Retinal pigment epithelial cell (primary cell): ENCODE results near the gene GLCCI1.

Source experiments
- DNase-seq: peaks from one replicate; pipeline ENCODE4 v3.0.0-alpha.2; 2010; ENCODE audit warnings: low read depth
- H3K4me3 ChIP-seq: 2 replicates; pipeline ENCODE4 v1.5.1; 2011; ENCODE audit warnings: mild to moderate bottlenecking, low read length, control low read depth, moderate library complexity
- TF ChIP-seq, protein P1 (sequence below): conservative IDR thresholded peaks from 2 replicates; pipeline ENCODE4 v1.5.1; 2011; ENCODE audit warnings: low read depth, low read length, control low read depth, inconsistent platforms

The GLCCI1 gene

DNA sequence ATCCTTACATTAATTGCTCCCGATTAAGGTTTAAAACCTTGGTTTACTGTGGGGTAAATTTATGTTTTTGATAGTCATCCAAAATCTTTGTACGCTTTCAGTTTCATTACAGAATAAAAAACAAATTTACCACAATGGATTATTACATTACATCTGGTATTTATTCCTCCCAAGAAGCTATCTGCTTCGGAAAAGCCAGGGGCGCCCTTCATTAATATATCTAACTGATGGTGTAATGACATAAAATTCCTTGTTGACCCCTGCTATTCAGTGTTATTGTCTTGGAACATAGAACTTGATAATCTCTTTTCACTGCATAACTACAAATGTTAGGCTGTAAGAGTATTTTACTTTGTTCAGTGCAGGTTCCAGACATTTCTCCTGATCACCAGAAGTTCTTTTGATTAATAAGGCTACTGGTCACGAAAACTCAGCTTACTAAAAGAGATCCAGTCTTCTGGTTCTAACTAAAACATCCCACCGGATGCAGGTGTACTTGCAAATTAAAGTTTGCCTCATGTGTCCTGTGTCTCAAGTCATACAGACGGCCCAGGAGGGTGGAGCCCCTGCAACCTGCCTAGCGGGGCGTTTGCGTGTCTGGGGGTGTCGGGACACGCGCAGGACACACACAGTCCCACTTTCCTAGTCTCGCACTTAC lies 581 bp upstream of the GLCCI1 start:
- H3K4me3 ChIP-seq: peak overlapping the region; percentile 78
- TF ChIP-seq, protein P1, sequence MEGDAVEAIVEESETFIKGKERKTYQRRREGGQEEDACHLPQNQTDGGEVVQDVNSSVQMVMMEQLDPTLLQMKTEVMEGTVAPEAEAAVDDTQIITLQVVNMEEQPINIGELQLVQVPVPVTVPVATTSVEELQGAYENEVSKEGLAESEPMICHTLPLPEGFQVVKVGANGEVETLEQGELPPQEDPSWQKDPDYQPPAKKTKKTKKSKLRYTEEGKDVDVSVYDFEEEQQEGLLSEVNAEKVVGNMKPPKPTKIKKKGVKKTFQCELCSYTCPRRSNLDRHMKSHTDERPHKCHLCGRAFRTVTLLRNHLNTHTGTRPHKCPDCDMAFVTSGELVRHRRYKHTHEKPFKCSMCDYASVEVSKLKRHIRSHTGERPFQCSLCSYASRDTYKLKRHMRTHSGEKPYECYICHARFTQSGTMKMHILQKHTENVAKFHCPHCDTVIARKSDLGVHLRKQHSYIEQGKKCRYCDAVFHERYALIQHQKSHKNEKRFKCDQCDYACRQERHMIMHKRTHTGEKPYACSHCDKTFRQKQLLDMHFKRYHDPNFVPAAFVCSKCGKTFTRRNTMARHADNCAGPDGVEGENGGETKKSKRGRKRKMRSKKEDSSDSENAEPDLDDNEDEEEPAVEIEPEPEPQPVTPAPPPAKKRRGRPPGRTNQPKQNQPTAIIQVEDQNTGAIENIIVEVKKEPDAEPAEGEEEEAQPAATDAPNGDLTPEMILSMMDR: no peak
- no peak for DNase-seq

DNA sequence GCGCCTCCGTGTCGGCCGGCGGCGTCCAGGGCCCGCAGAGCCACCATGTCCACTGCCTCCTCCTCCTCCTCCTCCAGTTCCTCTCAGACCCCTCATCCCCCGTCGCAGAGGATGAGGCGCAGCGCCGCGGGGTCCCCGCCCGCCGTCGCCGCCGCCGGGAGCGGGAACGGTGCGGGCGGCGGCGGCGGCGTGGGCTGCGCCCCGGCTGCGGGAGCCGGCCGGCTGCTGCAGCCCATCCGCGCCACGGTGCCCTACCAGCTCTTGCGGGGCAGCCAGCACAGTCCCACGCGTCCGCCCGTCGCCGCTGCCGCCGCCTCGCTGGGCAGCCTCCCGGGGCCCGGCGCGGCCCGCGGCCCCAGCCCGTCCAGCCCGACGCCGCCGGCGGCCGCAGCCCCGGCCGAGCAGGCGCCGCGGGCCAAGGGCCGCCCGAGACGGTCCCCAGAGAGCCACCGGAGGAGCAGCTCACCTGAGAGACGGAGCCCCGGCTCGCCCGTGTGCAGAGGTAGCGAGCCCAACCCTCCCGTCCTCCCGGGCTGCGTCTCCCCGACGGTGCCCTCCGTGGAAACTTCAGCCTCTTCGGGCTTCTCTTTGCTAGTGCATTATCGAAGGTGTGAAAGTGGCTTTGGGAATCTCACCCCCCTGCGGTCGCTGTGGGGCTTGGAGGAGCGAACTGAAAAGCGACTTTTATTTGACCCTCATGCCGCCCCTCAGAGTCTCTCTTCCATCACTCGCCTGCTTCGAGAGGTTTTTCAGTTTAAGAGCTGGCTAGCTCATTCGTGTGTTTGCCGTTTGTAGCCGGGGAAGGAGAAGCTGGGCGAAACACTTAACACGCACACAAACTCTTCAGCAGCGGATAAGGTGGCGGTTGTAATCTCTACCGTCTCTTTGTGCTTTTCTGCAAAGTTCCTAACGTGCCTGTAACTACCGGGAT lies 975 bp downstream of the GLCCI1 start:
- H3K4me3 ChIP-seq: peak overlapping the region; percentile 78
- TF ChIP-seq, protein P1: no peak
- DNase-seq: no peak

DNA sequence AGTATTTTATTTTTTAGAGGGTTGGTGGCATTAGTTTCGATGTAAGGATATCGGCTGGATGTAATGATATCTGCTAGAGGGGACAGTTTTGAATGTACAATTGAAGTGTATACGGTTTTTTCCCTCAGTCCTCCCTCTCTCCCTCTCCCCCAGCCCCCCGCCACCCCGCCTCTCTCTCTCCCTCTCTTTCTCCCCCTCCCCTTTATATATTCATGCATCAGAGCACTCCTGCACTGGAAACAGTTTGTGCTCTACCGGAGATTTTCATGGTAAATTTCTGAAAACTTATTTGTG lies 1.6 kb downstream of the GLCCI1 start:
- peak overlapping the region; percentile 78 for H3K4me3 ChIP-seq
- DNase-seq: no peak
- TF ChIP-seq, protein P1: no peak

DNA sequence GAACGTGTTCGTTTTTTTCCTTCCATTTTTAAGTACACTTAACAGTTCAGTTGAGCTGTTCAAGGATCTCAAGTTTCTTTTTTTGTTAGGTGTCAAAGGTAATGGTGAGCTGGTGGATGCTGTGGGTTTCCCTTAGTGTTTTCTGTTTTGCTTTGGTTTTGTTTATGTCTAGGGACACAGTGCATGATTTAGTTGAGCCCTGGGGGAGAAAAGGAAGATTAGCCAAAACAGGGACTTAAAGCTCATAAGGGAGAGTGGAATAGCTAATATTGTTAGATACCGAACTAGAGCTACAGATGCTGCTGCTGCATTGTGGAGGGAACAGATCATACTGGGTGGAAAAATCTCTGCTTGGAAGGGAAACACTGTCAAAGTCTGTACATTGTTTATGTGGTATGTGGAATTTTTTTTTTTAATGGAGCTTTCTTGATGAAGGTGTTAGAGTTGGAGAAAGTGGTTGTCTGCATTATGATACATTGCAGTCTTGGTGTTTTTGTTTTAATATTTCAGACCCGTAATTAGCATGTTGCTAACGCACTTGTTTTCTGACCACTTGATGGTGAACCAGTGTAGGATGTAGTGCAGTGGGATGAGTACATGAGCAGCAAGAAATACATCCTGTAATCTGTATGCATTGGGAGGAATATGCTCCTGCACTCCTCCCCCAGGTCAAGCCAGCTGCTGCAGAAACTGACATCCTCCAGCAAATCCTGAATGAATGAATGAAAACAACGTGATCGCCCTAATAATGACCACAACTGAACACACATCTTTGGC lies 2.1 kb downstream of the GLCCI1 start:
- no peak for DNase-seq
- TF ChIP-seq, protein P1: no peak
- peak overlapping the region; percentile 78 for H3K4me3 ChIP-seq

DNA sequence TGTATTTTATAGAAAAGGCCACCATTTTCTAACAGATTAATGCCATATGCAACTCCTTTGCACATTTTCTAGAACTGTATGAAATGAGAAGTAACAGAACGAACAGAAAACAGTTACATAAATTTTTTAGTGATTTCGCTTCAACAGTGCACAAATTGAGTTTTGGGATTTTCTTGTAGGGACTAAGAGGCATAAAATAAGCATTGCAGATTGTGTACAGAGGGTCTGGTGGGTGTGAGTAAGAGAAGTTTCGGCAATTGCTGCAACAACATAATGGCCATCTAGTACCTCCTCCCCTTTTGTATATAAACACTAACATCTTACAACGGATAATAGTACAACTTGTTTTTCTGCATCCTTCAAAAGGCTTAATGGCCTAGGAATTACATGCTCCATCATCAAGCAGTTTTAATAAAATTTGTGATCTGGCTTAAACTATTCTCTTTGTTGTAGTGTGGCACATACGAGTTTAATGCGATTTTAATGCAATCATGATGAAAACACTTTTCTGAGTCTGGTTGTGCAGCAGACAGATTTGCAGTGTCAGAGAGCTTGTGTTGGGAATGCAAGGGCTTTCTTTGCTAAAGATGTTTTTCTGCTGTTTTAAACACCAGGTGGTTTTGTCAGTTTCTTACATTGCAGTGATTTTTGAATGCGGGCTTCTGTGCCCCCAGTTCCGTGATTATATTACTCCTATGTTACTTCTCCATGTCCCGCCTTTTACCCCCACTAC lies 2.9 kb downstream of the GLCCI1 start:
- peak overlapping the region; percentile 78 for H3K4me3 ChIP-seq
- TF ChIP-seq, protein P1: no peak
- no peak for DNase-seq

DNA sequence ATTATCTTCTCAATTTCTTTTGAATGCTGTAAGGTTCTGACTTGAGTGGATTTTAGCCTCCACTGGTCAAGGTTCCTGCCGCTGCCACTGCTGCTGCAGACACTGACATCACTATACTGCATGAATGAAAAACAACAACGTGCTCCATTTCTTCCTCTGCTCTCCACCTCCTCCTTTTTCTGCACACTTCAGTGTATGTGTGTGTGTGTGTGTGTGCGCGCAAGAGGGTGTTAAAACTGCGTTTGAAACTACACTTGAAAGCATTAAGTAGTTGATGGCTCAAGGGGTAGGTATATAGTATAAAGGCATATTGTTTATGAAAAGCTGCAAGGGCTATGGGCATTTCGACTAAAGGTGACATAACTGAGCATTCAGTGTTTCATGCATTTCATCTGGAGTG lies 3.5 kb downstream of the GLCCI1 start:
- H3K4me3 ChIP-seq: peak overlapping the region; percentile 78
- no peak for DNase-seq

More for the DNA sequence above, 3.5 kb downstream of the GLCCI1 start:
- TF ChIP-seq, protein P1: no peak
